Peyer's patch (tissue), 4 donors: ENCODE data around the gene NKX1-1.

ENCODE experiments used
- CTCF ChIP-seq, 6 experiments: fragments of 450-650 bp in 4 of 6; fragments of 200-600 bp in 2 of 6; sonication (generic) in 1 of 6; IDR thresholded peaks; one replicate each; pipeline ENCODE4 v1.5.1; 2017 to 2019; ENCODE audit warnings: antibody characterized with exemption in 6 of 6, mild to moderate bottlenecking in 3 of 6, moderate library complexity in 1 of 6
- POLR2A ChIP-seq, 2 donors: fragments of 450-650 bp; IDR thresholded peaks; one replicate each; pipeline ENCODE4 v1.5.1; 2017; ENCODE audit warnings: antibody characterized with exemption in 2 of 2, mild to moderate bottlenecking in 2 of 2, moderate library complexity in 2 of 2

- TF ChIP-seq POLR2A (IDR thresholded peaks at IDR 0.05) (no peak), CTCF (IDR thresholded peaks at IDR 0.05) (no peak)
Observed at GRCh38 chr4:1362046-1362445, 44.2 kb downstream of the NKX1-1 start.
